Left lung (tissue), 10 donors: ENCODE measurements around the gene PDE8B. TPM values are rescaled to one million over a fixed set of nuclear protein-coding genes. Genes with fewer than 3 reads are reported as not detected.

ENCODE experiments used
- ATAC-seq: fragments of 200-7000 bp; cut with Tn5 transposase; one replicate; pipeline ENCODE4 v1.9.1; 2020; ENCODE audit warnings: moderate library complexity
- DNase-seq, 4 donors: peaks; one replicate each; pipeline ENCODE4 v3.0.0-alpha.2; 2013 to 2020
- H3K27ac ChIP-seq, 2 donors: fragments of 200-600 bp; sonication (generic) in 1 of 2; one replicate each; pipeline versions ENCODE4 v1.5.0 to v1.8.0; 2020 to 2021
- H3K27me3 ChIP-seq, 2 donors: fragments of 200-600 bp; sonication (generic) in 1 of 2; one replicate each; pipeline versions ENCODE4 v1.5.0 to v1.8.0; 2020 to 2021
- H3K36me3 ChIP-seq, 2 donors: fragments of 200-600 bp; sonication (generic) in 1 of 2; one replicate each; pipeline versions ENCODE4 v1.5.0 to v1.8.0; 2020 to 2021
- H3K4me1 ChIP-seq, 2 donors: fragments of 200-600 bp; one replicate each; pipeline ENCODE4 v1.8.0; 2021
- H3K4me3 ChIP-seq, 2 donors: fragments of 200-600 bp; sonication (generic) in 1 of 2; one replicate each; pipeline versions ENCODE4 v1.5.0 to v1.8.0; 2020 to 2021; ENCODE audit warnings: mild to moderate bottlenecking in 1 of 2
- H3K9me3 ChIP-seq, 2 donors: fragments of 200-600 bp; sonication (generic) in 1 of 2; one replicate each; pipeline versions ENCODE4 v1.5.0 to v1.8.0; 2020 to 2021
- CTCF ChIP-seq, 2 donors: fragments of 200-600 bp; sonication (generic) in 1 of 2; IDR thresholded peaks; one replicate each; pipeline versions ENCODE4 v1.5.0 to v1.8.0; 2021; ENCODE audit warnings: antibody characterized with exemption in 2 of 2
- intact Hi-C, 2 donors: fragments of 100-400 bp; cut with DNase I; formaldehyde crosslinking; loops; one replicate each; pipeline versions ENCODE4 v1.11.2 to v1.14.2; 2022
- polyA plus RNA-seq, 6 donors: library from polyadenylated mRNA; unstranded; fragments of 120-200 nt; gene quantifications; one replicate each; pipeline ENCODE4 v1.2.1, GENCODE V29; 2013; ENCODE audit not compliant: insufficient read length in 6 of 6
- total RNA-seq, 2 donors: library from RNA; stranded (reverse); fragmentation: NEBNext Ultra II Directional; extraction: Animal tissue kit (Norgen Biotek cat#: 25700); gene quantifications; one replicate each; pipeline ENCODE4 v1.2.1, GENCODE V29; 2021
- donor health status: DM: no; HTN: yes; CAD: no.
- donor health status: DM: no; HTN: no; CAD: no.

PDE8B gene
- total and polyA plus RNA-seq, 8 donors, result 3.3 to 8.7 (median 6.5) TPM

DNA sequence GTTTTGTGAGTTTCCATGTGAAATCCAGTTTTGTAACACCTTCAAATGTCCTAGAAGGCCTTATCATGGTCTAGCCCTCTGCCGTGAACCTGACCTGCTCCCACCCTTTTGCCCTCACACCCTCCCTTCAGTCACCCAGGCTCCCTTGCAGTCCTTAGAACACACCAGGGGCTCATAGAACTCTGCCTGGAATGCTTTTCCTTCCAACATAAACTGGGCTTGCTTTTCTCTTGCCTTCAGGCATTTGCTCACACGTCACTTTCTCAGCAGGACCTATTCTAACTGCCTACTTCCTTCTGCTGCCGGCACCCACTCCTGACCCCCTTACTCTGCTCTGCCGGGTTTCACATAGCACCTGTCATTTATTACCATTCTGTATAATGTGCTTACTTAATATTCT lies 111.9 kb downstream of the PDE8B start:
- no peaks in the 10 kb centered on the region for H3K9me3 ChIP-seq
- intact Hi-C loops, result no loop called here
- H3K27ac ChIP-seq, result no peak overlapping the region
- TF ChIP-seq CTCF (IDR thresholded peaks at IDR 0.05), result no peak
- H3K36me3 ChIP-seq, result no peaks in the 10 kb centered on the region
- no peaks in the 10 kb centered on the region for H3K4me1 ChIP-seq
- no peaks in the 10 kb centered on the region for H3K27me3 ChIP-seq
- no peak for ATAC-seq
- H3K4me3 ChIP-seq, result no peak overlapping the region
- no peak for DNase-seq

DNA sequence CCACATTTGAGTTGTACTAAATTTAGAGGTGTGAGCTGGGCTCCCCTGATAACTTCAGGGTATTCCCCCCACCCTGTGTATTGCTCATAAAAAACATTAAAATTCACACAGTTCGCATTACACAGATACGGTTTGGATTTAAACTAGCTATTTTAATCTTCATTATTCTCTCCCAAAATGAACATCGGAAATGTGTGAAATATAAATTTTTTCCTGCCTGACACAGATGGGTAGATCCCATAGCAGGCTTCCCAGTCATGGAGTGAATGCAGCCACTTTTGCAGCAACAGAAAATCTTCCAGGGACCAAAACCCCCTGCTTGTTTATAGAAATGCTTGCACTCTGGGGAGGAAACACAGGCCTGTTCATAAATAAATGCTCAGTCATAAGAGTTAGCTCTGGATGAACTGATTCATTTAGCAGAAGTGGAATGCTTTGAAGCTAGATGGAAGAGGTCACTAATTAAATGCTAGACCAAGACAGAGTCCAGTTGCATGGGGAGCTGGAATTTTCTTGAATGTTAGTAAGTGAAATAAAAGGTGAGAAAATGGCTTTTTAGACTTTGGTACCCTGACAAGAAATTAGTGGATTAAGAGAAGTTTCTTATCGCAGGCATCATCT lies 115.6 kb downstream of the PDE8B start:
- H3K9me3 ChIP-seq, result no peaks in the 10 kb centered on the region
- ATAC-seq (no peak), DNase-seq (peak in 2 of 4 donors; percentile 39 to 42)
- H3K36me3 ChIP-seq, result no peaks in the 10 kb centered on the region
- no peaks in the 10 kb centered on the region for H3K27me3 ChIP-seq
- no peak for TF ChIP-seq CTCF (IDR thresholded peaks at IDR 0.05)
- intact Hi-C loops, result no loop called here
- no peak overlapping the region for H3K27ac ChIP-seq
- no peaks in the 10 kb centered on the region for H3K4me1 ChIP-seq
- no peak overlapping the region for H3K4me3 ChIP-seq

- intact Hi-C loops, result no loop called here
Measured at GRCh38 chr5:77326986-77327734, 116.7 kb downstream of the PDE8B start.

GRCh38 chr5:77328930-77329647 lies 118.6 kb downstream of the PDE8B start:
- no peak for TF ChIP-seq CTCF (IDR thresholded peaks at IDR 0.05)
- DNase-seq, result no peak
- ATAC-seq, result no peak

More at GRCh38 chr5:77326986-77327734, 116.7 kb downstream of the PDE8B start:
- Histone ChIP-seq H3K27ac (no peak overlapping the region), H3K4me1 (no peaks in the 10 kb centered on the region), H3K36me3 (no peaks in the 10 kb centered on the region), H3K9me3 (no peaks in the 10 kb centered on the region), H3K27me3 (no peaks in the 10 kb centered on the region), H3K4me3 (no peak overlapping the region)
- DNase-seq (no peak), ATAC-seq (no peak)
- no peak for TF ChIP-seq CTCF (IDR thresholded peaks at IDR 0.05)

More at GRCh38 chr5:77328930-77329647, 118.6 kb downstream of the PDE8B start:
- no peak overlapping the region for H3K4me3 ChIP-seq
- H3K27ac ChIP-seq, result no peak overlapping the region
- H3K9me3 ChIP-seq, result no peaks in the 10 kb centered on the region
- H3K4me1 ChIP-seq, result no peaks in the 10 kb centered on the region
- H3K36me3 ChIP-seq, result no peaks in the 10 kb centered on the region
- intact Hi-C loops, result no loop called here
- H3K27me3 ChIP-seq, result no peaks in the 10 kb centered on the region
